Pulmonary artery endothelial cell (primary cell): ENCODE results near the gene ARAF. TPM values are rescaled to one million over a fixed set of nuclear protein-coding genes. Genes with fewer than 3 reads are reported as not detected.
A peak's percentile ranks its signal among the peaks of the same experiment; 100 is the strongest.

Source experiments
- DNase-seq: peaks from one replicate; pipeline ENCODE4 v3.0.0-alpha.2; 2011; ENCODE audit warnings: low read depth, low spot score
- total RNA-seq: library from RNA; depleted of rRNA; stranded (reverse); fragments of >200 nt; gene quantifications from 2 replicates; pipeline ENCODE4 v1.2.3, GENCODE V29; 2014

Gene ARAF
- total RNA-seq, 1 donor from 2014 or later, result 10.6 TPM

- no peak for DNase-seq
These were observed 2.9 kb downstream of the ARAF start for GRCh38 chrX:47563801-47564315.

DNA sequence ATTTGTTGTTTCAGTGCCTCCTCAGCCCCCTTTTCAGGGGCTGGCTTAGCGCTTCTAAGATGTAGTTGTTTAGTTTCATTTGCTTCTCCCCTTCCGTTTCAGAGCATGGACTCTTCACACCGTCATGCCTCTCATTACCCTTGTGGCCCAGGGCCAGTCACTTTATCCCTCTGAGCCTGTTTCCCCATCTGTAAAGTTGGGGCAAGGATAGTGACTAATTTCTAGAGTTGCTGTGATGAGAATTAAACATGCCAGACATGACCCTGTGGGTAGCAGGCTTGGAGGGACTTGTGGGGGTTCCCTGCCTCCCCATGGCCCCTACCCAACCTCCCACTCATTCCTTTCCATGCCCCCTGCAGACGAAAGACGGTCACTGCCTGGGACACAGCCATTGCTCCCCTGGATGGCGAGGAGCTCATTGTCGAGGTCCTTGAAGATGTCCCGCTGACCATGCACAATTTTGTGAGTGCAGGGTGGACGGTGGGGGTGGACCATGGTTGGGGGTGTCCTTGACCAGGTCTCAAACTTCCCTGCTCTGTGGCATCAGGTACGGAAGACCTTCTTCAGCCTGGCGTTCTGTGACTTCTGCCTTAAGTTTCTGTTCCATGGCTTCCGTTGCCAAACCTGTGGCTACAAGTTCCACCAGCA lies 3.6 kb downstream of the ARAF start:
- DNase-seq, result no peak

DNA sequence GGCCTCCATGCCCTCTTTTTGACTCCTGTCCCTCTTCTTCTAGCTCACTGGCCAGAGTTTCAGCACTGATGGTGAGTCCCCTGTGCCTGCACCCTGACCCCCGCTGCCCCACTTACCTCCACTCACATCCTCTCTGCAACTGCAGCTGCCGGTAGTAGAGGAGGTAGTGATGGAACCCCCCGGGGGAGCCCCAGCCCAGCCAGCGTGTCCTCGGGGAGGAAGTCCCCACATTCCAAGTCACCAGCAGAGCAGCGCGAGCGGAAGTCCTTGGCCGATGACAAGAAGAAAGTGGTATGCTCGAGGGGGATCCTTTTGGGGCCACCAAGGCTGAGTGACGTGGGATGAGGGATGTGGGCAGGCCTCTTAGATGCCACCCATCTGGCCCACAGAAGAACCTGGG lies 5.8 kb downstream of the ARAF start:
- no peak for DNase-seq

DNA sequence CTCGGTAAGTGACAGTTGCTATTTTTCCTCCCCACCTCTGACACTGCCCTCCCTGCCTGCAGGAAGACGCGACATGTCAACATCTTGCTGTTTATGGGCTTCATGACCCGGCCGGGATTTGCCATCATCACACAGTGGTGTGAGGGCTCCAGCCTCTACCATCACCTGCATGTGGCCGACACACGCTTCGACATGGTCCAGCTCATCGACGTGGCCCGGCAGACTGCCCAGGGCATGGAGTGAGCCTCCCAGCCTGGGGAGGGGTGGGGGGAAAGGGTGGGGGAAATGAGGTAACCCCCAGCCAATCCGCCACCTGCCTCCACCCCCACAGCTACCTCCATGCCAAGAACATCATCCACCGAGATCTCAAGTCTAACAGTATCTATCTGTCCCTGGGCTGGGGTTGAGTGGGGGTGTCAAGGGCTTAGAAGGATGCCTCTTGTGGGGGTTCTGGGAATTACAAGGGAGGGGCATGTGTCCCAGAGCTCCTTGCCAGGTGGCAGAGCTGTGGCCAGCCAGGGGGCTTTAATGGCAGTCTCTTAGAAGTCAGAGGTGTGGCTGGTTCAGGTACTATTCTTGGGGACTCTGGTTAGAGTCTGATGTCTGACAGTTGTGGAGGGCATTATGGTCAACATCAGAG lies 7.8 kb downstream of the ARAF start:
- DNase-seq, result no peak

GRCh38 chrX:47570794-47571193 lies 9.8 kb downstream of the ARAF start:
- no peak for DNase-seq

DNA sequence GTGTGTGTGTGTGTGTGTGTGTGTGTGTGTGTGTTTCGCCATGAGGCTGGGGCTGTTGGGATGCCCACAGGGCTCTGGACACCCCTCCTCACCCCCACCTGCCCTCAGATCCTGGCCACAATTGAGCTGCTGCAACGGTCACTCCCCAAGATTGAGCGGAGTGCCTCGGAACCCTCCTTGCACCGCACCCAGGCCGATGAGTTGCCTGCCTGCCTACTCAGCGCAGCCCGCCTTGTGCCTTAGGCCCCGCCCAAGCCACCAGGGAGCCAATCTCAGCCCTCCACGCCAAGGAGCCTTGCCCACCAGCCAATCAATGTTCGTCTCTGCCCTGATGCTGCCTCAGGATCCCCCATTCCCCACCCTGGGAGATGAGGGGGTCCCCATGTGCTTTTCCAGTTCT lies 10.2 kb downstream of the ARAF start:
- DNase-seq, result no peak

DNA sequence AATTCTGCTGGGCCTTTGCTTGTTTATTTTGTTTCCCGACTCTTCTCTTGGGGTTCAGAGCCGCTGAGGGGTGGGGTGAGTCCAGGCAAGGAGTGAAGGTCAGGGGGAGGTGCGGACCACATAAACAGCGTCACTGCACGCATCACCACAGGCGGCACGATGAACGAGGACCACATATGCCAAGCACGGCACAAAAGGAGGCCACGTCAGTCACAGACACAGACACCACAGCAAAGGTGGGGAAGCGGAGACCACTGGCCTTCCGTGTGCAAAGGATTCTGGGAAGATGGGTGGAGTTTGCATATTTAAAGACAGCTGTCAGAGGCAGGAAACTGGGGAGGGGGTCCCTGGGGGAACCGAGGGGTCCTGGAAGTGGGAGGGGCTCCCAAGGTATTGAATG lies 10.9 kb downstream of the ARAF start:
- DNase-seq, result no peak

GRCh38 chrX:47572773-47573340 lies 11.9 kb downstream of the ARAF start:
- DNase-seq, result no peak

- no peak for DNase-seq
These were observed 12.5 kb downstream of the ARAF start for GRCh38 chrX:47573341-47574075.

DNA sequence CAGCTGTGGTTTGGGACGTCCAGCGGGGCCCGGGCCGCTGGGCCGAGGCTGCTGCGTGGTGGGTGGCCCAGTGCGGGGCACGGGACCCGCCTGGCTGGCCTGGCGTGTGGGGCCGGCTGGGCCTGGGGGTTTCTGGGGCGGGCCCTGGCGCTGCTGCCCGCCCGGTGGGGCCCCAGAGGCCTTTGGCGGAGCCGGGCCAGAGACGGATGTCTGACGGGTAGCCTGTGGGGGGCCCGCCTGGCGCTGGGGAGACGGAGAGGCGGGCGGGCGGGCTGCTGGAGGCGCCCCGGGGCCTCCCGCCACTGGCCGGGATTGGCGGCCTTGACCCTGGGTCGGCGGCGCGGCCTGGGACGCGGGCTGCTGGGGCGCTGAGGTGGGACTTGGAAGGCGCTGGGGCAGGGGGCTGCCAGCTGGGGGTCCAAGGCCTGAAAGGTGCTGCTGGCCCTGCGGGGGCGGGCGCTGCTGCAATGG lies 13.1 kb downstream of the ARAF start:
- DNase-seq, result no peak

DNA sequence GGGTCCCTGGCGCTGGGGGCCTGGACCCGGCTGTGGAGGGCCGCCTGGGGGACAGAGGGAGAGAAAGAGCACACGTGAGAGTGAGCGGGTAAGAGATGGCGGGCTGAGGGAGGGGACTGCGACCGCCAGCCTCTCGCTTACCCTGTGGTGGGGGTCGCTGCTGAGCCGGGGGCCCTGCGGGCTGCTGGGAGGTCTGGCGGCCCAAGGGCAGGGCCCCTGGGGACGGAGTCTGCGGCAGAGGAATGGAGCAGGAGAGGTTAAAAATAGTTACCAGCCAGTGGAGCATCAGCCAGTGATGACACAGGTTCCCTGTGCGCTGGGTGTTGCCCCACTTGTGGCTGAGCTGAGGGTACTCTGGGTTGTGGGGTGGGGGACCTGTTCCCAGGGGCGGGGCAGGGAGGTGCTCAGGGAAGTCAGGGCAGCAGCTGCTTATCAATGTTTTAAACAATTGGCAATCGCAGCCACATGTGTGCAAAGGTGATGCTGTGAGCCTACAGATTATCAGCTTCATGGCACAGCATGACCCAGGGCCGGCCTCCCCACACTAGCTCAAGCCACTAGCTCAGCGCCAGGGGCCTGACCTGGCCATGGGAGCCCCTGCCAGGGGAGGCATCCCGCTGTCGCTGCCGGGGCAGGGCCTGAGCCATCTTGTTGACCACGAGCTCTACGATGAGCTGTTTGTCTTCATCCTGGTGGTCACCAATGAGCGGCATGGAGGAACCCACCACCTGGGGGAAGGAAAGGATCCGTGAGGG lies 13.7 kb downstream of the ARAF start:
- no peak for DNase-seq

GRCh38 chrX:47576021-47576898 lies 15.3 kb downstream of the ARAF start:
- DNase-seq, result no peak

- no peak for DNase-seq
These were observed 16.4 kb downstream of the ARAF start for GRCh38 chrX:47577424-47577823.

DNA sequence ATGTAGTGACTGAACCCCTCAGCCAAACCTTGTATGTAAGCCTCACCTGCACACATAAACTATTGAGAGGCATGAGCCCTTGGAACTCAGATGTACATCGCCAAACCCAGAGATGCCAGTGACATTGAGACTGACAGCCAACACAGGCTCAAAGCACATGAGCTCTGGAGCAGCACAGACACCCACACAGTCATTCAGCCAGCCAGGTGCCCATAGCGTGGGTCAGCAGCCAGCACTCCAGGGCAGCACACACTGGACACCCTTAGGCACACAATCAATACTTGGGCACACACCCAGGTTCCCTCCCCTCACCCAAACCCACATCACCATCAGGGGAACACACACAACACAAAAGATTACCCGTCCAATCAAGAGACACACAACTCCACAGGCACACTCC lies 16.9 kb downstream of the ARAF start:
- DNase-seq, result no peak

DNA sequence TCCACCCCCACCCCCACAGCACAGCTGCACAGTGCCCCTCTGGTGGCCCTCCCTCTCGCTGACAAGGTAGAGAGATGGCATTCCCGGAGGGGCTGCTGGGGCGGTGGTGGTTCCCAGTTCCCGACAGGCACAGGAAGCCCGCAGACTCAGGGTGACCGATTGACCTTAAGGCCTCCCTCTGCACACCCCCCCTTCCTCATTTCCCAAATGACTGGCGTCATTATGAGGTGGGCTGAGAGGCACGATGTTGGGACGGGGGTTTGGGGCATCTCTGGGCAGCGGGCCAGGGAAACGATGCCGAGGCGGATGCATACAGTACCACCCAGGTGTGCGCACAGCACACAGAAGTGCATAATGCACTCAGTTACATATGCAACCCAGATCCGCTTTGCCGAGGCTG lies 17.7 kb downstream of the ARAF start:
- DNase-seq, result no peak

DNA sequence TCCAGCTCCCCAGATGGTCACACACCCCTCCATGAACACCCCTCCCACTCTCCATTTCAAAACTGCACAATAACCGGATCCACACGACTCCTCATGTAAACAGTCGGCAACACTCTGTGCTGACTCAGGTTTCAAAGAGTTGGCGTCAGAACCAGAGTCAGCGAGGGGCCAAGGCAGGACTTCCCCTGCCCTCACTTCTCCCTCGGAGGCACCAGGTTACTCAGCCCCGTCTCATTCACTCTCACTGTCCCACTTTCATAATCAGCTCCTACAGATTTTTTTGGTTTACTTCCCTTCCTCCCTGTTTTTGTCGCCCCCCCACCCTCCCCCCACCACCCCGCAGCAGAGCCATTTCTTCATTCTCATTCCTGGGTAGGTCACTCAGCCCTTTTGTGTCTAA lies 18.5 kb downstream of the ARAF start:
- DNase-seq, result no peak

DNA sequence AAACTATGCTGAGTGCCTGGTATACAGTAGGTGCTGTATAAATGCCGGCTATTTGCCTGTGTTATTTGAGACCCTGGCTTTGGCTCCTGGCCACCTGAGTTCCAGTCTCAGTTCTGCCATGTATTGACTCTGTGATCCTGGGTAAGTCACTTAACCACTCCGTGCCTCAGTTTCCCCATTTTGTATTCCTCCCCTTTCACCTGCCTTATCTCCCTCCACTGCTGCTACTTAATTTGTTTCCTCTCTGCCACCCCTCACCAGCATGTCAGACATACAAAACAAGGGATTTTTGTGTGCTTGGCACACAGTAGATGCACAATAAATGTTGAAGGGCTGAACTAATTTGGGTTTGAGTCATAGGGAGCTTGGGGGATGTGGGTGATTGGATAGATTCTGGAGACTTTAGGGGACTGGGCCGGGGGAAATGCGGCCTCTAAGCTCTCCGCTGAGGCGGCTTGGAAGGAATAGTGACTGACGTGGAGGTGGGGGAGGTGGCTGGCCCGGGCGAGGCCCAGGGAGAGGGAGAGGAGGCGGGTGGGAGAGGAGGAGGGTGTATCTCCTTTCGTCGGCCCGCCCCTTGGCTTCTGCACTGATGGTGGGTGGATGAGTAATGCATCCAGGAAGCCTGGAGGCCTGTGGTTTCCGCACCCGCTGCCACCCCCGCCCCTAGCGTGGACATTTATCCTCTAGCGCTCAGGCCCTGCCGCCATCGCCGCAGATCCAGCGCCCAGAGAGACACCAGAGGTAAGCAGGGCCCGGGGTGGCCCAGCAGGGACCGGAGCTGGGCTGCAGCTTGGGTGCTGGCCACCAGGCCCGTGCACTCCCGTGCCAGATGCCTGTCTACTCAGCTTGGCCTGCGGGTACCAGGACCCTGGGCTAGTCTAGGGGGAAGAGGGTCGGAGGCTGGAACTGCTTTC lies 21.0 kb downstream of the ARAF start, which contains the start of gene TIMP1:
TSS of gene TIMP1 (plus strand) at position 706 of the 917 bp plus-strand sequence. CDS start 980 bp downstream, outside the sequence.
- peak; percentile 75 for DNase-seq

DNA sequence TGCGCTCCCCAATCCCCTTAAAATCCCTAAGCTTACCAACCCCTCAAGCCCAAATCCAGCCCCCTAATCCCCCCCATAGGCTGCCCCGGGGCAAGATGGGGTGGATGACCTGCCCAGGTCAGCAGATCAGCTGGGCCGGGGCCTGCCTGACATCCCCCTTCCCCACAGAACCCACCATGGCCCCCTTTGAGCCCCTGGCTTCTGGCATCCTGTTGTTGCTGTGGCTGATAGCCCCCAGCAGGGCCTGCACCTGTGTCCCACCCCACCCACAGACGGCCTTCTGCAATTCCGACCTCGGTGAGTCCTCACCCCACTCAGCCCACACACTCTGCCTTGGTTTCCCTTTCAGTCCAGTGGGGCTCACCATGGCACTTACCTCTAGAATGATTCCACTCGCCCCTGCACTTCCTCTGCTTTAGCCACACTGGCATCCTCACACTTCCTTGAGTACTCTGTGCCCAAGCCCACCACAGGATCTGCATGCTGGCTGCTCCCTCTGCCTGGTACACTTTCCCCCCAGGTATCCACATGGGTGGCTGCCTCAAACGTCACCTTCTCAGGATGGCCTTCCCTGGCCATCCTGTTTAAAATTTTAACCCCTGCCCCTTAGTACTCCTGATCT lies 22.3 kb downstream of the ARAF start:
- DNase-seq, result no peak

DNA sequence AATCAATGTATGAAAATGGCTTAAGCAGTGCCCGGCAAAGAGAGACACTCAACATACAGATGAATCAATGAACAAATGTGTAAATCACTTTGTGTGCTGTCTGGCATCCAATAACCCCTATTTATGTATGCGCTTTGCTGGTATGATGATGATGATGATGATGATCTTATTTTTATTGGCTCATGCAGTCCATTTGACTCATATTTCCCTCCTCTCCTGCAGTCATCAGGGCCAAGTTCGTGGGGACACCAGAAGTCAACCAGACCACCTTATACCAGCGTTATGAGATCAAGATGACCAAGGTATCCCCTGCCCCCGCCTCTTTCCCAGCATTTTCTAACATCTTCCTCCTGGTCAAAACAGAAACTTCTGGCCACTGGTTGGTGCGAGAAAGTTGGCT lies 23.7 kb downstream of the ARAF start:
- DNase-seq, result no peak
